Fibroblast of lung (primary cell): ENCODE data around the gene TAT. TPM values are rescaled to one million over a fixed set of nuclear protein-coding genes. Genes with fewer than 3 reads are reported as not detected.

Source experiments
- DNase-seq, 2 donors: peaks; one replicate each; pipeline versions ENCODE4 v3.0.0 to v3.0.0-alpha.2; 2010; ENCODE audit warnings: low read depth in 2 of 2
- H2AFZ ChIP-seq: 2 replicates; pipeline ENCODE4 v1.5.1; 2012; ENCODE audit warnings: low read length, control low read depth, inconsistent platforms
- H3K27ac ChIP-seq: 2 replicates; pipeline ENCODE4 v1.5.1; 2011; ENCODE audit warnings: low read length, control low read depth; ENCODE audit not compliant: insufficient read depth
- H3K27me3 ChIP-seq: 2 replicates; pipeline ENCODE4 v1.5.1; 2011; ENCODE audit warnings: mild to moderate bottlenecking, low read length; ENCODE audit not compliant: control insufficient read depth, insufficient read depth
- H3K36me3 ChIP-seq: 2 replicates; pipeline ENCODE4 v1.5.1; 2011; ENCODE audit warnings: low read length; ENCODE audit not compliant: control insufficient read depth, insufficient read depth
- H3K4me1 ChIP-seq: 2 replicates; pipeline ENCODE4 v1.5.1; 2011; ENCODE audit warnings: low read length; ENCODE audit not compliant: control insufficient read depth, insufficient read depth; ENCODE audit errors: extremely low read depth
- H3K4me2 ChIP-seq: 2 replicates; pipeline ENCODE4 v1.5.1; 2011; ENCODE audit warnings: low read length, control low read depth; ENCODE audit not compliant: insufficient read depth; ENCODE audit errors: extremely low read depth
- H3K4me3 ChIP-seq, 4 experiments: fragments of 200-600 bp in 1 of 4; sonication (generic) in 1 of 4; replicated peaks in 1 of 4; 2 replicates each; pipeline ENCODE4 v1.5.1; 2011 to 2016; ENCODE audit warnings: low read length in 4 of 4, low read depth in 3 of 4, mild to moderate bottlenecking in 3 of 4, control low read depth in 2 of 4, inconsistent platforms in 1 of 4, mixed read lengths in 1 of 4; ENCODE audit not compliant: insufficient read depth in 1 of 4; ENCODE audit errors: control extremely low read depth in 1 of 4
- H3K79me2 ChIP-seq: 2 replicates; pipeline ENCODE4 v1.5.1; 2012; ENCODE audit warnings: mild to moderate bottlenecking, low read length, inconsistent platforms; ENCODE audit not compliant: control insufficient read depth, insufficient read depth
- H3K9ac ChIP-seq: 2 replicates; pipeline ENCODE4 v1.5.1; 2011; ENCODE audit warnings: mild to moderate bottlenecking, low read length, control low read depth; ENCODE audit not compliant: insufficient read depth
- H3K9me3 ChIP-seq: 2 replicates; pipeline ENCODE4 v1.5.1; 2012; ENCODE audit warnings: low read depth, low read length; ENCODE audit not compliant: control insufficient read depth, insufficient read depth
- H4K20me1 ChIP-seq: 2 replicates; pipeline ENCODE4 v1.5.1; 2011; ENCODE audit warnings: low read length; ENCODE audit not compliant: control insufficient read depth, insufficient read depth; ENCODE audit errors: extremely low read depth
- EZH2 ChIP-seq: IDR thresholded peaks from 2 replicates; pipeline ENCODE4 v1.5.1; 2012; ENCODE audit warnings: low read length, control low read depth, mild to moderate bottlenecking; ENCODE audit errors: missing control alignments
- polyA plus RNA-seq, 2 donors: library from polyadenylated mRNA; depleted of rRNA in 1 of 2; stranded (reverse) in 1 of 2; unstranded in 1 of 2; fragments of >200 nt; gene quantifications; 2 replicates each; pipeline ENCODE4 v1.2.1, GENCODE V29; 2011 to 2012; ENCODE audit warnings: missing spikeins in 1 of 2
- total RNA-seq: library from RNA; depleted of rRNA; stranded (reverse); fragments of >200 nt; gene quantifications from 2 replicates; pipeline ENCODE4 v1.2.1, GENCODE V29; 2014
- TF ChIP-seq, protein P1 (sequence below), 2 donors: IDR thresholded peaks in 1 of 2; conservative IDR thresholded peaks in 1 of 2; 1 replicate in 1 of 2; 2 replicates in 1 of 2; pipeline ENCODE4 v1.5.1; 2011 to 2012; ENCODE audit warnings: low read length in 2 of 2, control low read depth in 1 of 2, inconsistent platforms in 1 of 2, low read depth in 1 of 2, mild to moderate bottlenecking in 1 of 2

TAT gene
- total and polyA plus RNA-seq, 2 donors (not counting 1 experiment from before 2014, with no cell fraction given) = not detected

DNA sequence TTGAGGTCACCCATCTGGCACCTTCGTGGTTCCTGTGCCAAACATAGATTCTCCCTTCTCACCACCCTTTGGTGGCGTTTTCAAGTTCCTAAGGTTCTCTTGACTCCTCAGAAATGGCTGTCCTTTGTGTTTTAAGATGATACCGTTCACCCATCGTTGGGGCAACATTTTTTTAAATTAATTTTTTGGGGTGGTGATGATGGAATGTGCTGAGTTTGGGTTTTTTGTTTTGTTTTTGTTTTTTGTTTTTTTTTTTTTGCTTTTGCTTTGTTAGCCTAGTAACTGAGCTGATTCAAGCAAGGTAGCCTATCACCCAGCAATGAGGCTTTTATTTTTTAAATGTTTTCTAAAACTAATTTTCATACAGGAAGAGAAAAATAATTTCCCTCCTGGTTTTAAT lies 48.0 kb downstream of the TAT start:
- no peaks in the 10 kb centered on the region for H3K79me2 ChIP-seq
- no peak overlapping the region for H3K9ac ChIP-seq
- no peak overlapping the region for H2AFZ ChIP-seq
- TF ChIP-seq EZH2 = no peak
- TF ChIP-seq, protein P1, sequence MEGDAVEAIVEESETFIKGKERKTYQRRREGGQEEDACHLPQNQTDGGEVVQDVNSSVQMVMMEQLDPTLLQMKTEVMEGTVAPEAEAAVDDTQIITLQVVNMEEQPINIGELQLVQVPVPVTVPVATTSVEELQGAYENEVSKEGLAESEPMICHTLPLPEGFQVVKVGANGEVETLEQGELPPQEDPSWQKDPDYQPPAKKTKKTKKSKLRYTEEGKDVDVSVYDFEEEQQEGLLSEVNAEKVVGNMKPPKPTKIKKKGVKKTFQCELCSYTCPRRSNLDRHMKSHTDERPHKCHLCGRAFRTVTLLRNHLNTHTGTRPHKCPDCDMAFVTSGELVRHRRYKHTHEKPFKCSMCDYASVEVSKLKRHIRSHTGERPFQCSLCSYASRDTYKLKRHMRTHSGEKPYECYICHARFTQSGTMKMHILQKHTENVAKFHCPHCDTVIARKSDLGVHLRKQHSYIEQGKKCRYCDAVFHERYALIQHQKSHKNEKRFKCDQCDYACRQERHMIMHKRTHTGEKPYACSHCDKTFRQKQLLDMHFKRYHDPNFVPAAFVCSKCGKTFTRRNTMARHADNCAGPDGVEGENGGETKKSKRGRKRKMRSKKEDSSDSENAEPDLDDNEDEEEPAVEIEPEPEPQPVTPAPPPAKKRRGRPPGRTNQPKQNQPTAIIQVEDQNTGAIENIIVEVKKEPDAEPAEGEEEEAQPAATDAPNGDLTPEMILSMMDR (conservative IDR thresholded peaks at IDR 0.05 in 1 of 2, IDR thresholded peaks at IDR 0.05 in 1 of 2; ENCODE audit: low read depth in 1 of 2, low read length in 2 of 2) = no peak
- no peaks in the 10 kb centered on the region for H3K9me3 ChIP-seq
- H3K4me1 ChIP-seq = no peaks in the 10 kb centered on the region
- no peak overlapping the region for H3K27ac ChIP-seq
- H3K4me2 ChIP-seq = no peak overlapping the region
- no peaks in the 10 kb centered on the region for H4K20me1 ChIP-seq
- no peak overlapping the region for H3K4me3 ChIP-seq
- no peaks in the 10 kb centered on the region for H3K27me3 ChIP-seq
- DNase-seq = no peak
- H3K36me3 ChIP-seq = no peaks in the 10 kb centered on the region

GRCh38 chr16:71528257-71528656 lies 48.6 kb downstream of the TAT start:
- H3K4me1 ChIP-seq = no peaks in the 10 kb centered on the region

GRCh38 chr16:71526111-71526631 lies 50.7 kb downstream of the TAT start, which contains the start of gene CHST4:
Gene CHST4 (plus strand): TSS chr16:71526426. CDS start chr16:71536678, 10,252 bp downstream.
- H3K4me2 ChIP-seq = peak within 1 kb of the TSS; percentile 75
- no peaks in the 10 kb centered on the region for H3K4me1 ChIP-seq
- no peak within 1 kb of the TSS for H3K4me3 ChIP-seq
- H4K20me1 ChIP-seq = no peaks in the 10 kb centered on the region
- no peaks in the 10 kb centered on the region for H3K9me3 ChIP-seq
- TF ChIP-seq, protein P1 (conservative IDR thresholded peaks at IDR 0.05 in 1 of 2, IDR thresholded peaks at IDR 0.05 in 1 of 2; ENCODE audit: low read depth in 1 of 2, low read length in 2 of 2) = no peak
- no peak for TF ChIP-seq EZH2
- no peaks in the 10 kb centered on the region for H3K27me3 ChIP-seq
- no peaks in the 10 kb centered on the region for H3K79me2 ChIP-seq
- H3K27ac ChIP-seq = no peak within 1 kb of the TSS
- H2AFZ ChIP-seq = no peak within 1 kb of the TSS
- DNase-seq = peak; percentile 25 to 74
- no peaks in the 10 kb centered on the region for H3K36me3 ChIP-seq
- H3K9ac ChIP-seq = no peak within 1 kb of the TSS

More at GRCh38 chr16:71528257-71528656, 48.6 kb downstream of the TAT start:
- H3K9ac ChIP-seq = no peak overlapping the region
- no peak overlapping the region for H3K4me3 ChIP-seq
- no peaks in the 10 kb centered on the region for H3K36me3 ChIP-seq
- TF ChIP-seq, protein P1 (conservative IDR thresholded peaks at IDR 0.05 in 1 of 2, IDR thresholded peaks at IDR 0.05 in 1 of 2; ENCODE audit: low read depth in 1 of 2, low read length in 2 of 2) = no peak
- no peak for TF ChIP-seq EZH2
- no peak overlapping the region for H3K4me2 ChIP-seq
- DNase-seq = no peak
- no peak overlapping the region for H2AFZ ChIP-seq
- no peaks in the 10 kb centered on the region for H3K27me3 ChIP-seq
- no peaks in the 10 kb centered on the region for H3K79me2 ChIP-seq
- no peaks in the 10 kb centered on the region for H4K20me1 ChIP-seq
- no peaks in the 10 kb centered on the region for H3K9me3 ChIP-seq
- H3K27ac ChIP-seq = no peak overlapping the region
